NB4 (cell line): ENCODE results near the gene RNASE2.
"Not testable (repeated sequence)": the region's sequence is repeated elsewhere in the genome, so short reads cannot be mapped to it uniquely, and the experiment has no call there.

Source experiments
- MYC ChIP-seq: IDR thresholded peaks from 2 replicates; pipeline ENCODE4 v1.6.1; 2011; ENCODE audit warnings: low read depth, low read length
- POLR2A ChIP-seq: IDR thresholded peaks from 2 replicates; pipeline ENCODE4 v1.6.1; 2011; ENCODE audit warnings: mild to moderate bottlenecking; ENCODE audit not compliant: insufficient read length; ENCODE audit errors: extremely low read depth
- TF ChIP-seq, protein P1 (sequence below): IDR thresholded peaks from one replicate; pipeline ENCODE4 v1.5.1; 2012; ENCODE audit warnings: low read depth, low read length

DNA sequence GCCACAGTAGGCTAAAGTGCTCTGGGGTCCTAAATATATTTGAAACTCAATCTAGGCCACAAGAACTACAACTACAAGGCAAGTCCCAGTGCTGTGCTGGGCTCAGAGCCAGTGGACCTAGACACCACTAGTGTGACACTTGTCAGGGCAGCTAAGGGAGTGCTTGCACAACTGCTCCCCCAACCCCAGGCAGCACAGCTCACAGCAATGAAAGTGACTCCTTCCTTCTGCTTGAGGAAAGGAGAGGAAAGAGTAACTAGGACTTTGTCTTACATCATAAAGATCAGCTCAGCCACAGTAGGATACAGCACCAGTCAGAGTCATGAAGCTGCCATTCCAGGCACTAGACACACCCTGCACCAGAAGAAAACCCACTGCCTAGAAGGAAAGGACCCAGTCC is 3.7 kb downstream of the RNASE2 start:
- TF ChIP-seq MYC, POLR2A: not testable (repeated sequence)
- TF ChIP-seq, protein P1, sequence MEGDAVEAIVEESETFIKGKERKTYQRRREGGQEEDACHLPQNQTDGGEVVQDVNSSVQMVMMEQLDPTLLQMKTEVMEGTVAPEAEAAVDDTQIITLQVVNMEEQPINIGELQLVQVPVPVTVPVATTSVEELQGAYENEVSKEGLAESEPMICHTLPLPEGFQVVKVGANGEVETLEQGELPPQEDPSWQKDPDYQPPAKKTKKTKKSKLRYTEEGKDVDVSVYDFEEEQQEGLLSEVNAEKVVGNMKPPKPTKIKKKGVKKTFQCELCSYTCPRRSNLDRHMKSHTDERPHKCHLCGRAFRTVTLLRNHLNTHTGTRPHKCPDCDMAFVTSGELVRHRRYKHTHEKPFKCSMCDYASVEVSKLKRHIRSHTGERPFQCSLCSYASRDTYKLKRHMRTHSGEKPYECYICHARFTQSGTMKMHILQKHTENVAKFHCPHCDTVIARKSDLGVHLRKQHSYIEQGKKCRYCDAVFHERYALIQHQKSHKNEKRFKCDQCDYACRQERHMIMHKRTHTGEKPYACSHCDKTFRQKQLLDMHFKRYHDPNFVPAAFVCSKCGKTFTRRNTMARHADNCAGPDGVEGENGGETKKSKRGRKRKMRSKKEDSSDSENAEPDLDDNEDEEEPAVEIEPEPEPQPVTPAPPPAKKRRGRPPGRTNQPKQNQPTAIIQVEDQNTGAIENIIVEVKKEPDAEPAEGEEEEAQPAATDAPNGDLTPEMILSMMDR: not testable (repeated sequence)
